T-helper 17 cell (primary cell): ENCODE data around the gene HIBADH. TPM values are rescaled to one million over a fixed set of nuclear protein-coding genes. Genes with fewer than 3 reads are reported as not detected.

Experiments
- ATAC-seq: fragments of 150-1000 bp; cut with Tn5 transposase; 2 replicates; pipeline ENCODE4 v1.10.0; 2021; ENCODE audit warnings: mild to moderate bottlenecking, moderate library complexity
- DNase-seq, 3 donors: peaks; one replicate each; pipeline versions ENCODE4 v3.0.0 to v3.0.0-alpha.2; 2020 to 2021
- H3K9me3 ChIP-seq: one replicate; pipeline ENCODE4 v1.7.0; 2013; ENCODE audit warnings: low read length, mild to moderate bottlenecking; ENCODE audit not compliant: control insufficient read depth, poor library complexity, severe bottlenecking
- H3K27ac Mint-ChIP-seq: one replicate; pipeline ENCODE4 v1.8.0; 2022; ENCODE audit warnings: mild to moderate bottlenecking, moderate library complexity, mixed read lengths
- H3K27me3 Mint-ChIP-seq: one replicate; pipeline ENCODE4 v1.8.0; 2022; ENCODE audit warnings: mixed read lengths
- H3K36me3 Mint-ChIP-seq: one replicate; pipeline ENCODE4 v1.8.0; 2022; ENCODE audit warnings: low read depth, mixed read lengths
- H3K4me1 Mint-ChIP-seq: one replicate; pipeline ENCODE4 v1.8.0; 2022; ENCODE audit warnings: mild to moderate bottlenecking, mixed read lengths
- H3K4me3 Mint-ChIP-seq: one replicate; pipeline ENCODE4 v1.8.0; 2022; ENCODE audit warnings: mild to moderate bottlenecking, moderate library complexity, mixed read lengths
- total RNA-seq, 4 donors: library from RNA in 2 of 4; stranded (reverse) in 2 of 4; gene quantifications; one replicate each; pipeline ENCODE4 v1.2.3 and lab custom pipeline; 2022 to 2026

The HIBADH gene
- total RNA-seq, 2 donors from 2014 or later: 5.7 to 8.0 TPM

DNA sequence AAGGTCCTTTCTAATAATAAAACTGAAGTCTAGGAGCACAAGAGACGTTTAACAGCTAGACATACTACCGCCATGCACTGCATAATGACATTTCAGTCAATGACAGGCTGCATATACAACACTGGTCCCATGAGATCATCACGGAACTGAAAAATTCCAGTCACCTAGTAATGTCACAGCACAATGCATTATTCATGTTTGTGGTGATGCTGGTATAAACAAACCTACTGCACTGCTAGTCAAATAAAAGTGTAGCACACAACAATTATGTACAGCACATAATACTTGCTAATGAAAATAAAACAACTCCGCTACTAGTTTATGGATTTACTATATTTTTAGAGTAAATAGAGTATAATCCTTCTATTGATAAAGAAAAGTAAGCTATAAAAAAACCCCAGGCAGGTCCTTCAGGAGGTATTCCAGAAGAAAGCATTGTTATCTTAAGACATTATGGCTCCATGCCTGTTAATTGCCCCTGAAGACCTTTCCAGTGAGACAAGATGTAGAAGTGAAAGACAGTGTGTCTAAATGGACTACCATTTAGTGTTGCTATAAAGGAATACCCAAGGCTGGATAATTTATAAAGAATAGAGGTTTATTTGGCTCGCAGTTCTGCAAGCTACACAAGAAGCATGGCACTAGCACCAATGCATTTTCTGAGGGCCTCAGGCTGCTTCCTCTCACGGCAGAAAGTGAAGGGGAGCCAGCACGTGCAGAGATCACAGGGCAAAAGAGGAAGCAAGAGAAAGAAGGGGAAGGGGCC lies 47.1 kb downstream of the HIBADH start:
- no peak for DNase-seq
- no peak overlapping the region for H3K27ac Mint-ChIP-seq
- peaks cover 9% of the 10 kb centered on the region for H3K9me3 ChIP-seq
- peaks cover 3% of the 10 kb centered on the region for H3K4me1 Mint-ChIP-seq
- ATAC-seq: no peak
- H3K27me3 Mint-ChIP-seq: no peaks in the 10 kb centered on the region
- H3K4me3 Mint-ChIP-seq: no peak overlapping the region
- H3K36me3 Mint-ChIP-seq: peaks cover 9% of the 10 kb centered on the region

DNA sequence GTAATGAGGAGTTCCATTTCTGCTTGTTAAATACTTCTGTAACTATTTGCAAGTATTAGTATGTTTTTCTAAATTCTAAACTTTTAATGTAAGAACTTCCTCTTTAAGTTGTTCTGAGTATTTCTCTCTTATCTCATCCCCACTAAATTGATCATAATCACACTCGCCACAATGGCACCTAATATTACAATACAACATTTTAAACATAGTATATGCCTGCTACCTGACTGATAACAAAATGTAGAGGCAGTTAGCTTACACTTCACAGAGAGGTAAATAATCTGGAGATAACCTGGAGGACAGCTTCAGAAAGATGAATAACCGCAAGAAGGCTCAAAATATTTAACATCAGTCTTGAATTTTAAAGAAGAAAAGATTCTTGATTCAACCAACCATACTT lies 48.6 kb downstream of the HIBADH start:
- H3K4me1 Mint-ChIP-seq: peaks cover 3% of the 10 kb centered on the region
- DNase-seq (no peak), ATAC-seq (no peak)
- H3K27me3 Mint-ChIP-seq: no peaks in the 10 kb centered on the region
- no peaks in the 10 kb centered on the region for H3K9me3 ChIP-seq
- H3K27ac Mint-ChIP-seq: no peak overlapping the region
- H3K36me3 Mint-ChIP-seq: peaks cover 6% of the 10 kb centered on the region
- no peak overlapping the region for H3K4me3 Mint-ChIP-seq

DNA sequence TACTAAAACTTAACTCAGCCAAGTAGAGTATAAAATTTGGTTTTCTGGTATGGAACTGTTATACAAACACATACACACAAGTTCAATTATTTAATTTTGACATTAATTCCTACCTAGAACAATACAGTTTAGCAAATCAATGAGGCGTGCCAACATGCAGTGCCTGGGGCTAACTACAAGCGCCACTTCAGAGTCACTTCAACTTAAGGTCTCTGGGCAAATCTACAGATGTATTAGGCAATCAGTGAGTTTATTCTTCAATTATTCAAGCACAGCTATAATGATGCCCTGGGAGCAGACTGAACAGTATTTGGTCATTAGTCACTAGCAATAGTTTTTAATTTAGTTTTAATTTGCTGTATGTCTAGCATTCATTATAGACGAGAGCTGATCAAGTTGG lies 51.6 kb downstream of the HIBADH start:
- Mint-ChIP-seq H3K36me3 (no peaks in the 10 kb centered on the region), H3K27me3 (no peaks in the 10 kb centered on the region), H3K4me1 (peaks cover 3% of the 10 kb centered on the region), H3K4me3 (no peak overlapping the region), H3K27ac (no peak overlapping the region)
- no peak for ATAC-seq
- H3K9me3 ChIP-seq: no peaks in the 10 kb centered on the region
- DNase-seq: no peak

DNA sequence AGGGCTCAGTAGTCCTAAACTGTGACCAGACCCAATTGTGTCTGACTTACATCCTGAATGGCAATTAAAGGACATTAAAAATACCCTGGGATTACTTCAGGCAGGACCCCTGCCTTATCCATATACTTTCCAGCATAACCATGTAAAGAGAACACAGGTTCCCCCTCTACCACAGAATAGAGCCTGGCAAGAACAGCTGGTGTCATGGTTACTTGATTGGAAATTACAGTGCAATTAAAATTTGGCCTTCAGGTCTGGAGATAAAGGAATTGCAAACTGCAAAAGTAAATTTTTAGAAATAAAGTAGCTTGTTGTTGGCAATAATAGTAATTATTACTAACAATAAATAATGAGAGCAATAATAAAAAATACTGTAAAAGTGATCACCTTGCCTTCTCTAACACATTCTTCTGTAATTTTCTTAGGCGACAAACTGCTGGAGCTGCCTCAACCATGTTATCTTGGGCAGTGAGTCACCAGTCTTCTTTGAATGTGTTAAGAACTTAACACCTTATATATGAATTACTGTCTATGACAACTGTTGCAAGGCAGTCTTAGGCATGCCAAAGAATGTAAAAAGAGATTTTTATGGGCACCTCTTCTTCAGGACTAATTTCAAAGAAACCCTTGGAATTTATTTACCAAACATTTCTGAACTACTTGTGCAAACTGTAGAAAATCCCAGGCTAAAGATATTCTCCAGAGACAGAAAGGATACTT lies 53.7 kb downstream of the HIBADH start:
- Mint-ChIP-seq H3K36me3 (no peaks in the 10 kb centered on the region), H3K4me3 (no peak overlapping the region), H3K4me1 (peaks cover under 1% of the 10 kb centered on the region), H3K27me3 (no peaks in the 10 kb centered on the region), H3K27ac (no peak overlapping the region)
- ATAC-seq (no peak), DNase-seq (no peak)
- no peaks in the 10 kb centered on the region for H3K9me3 ChIP-seq

DNA sequence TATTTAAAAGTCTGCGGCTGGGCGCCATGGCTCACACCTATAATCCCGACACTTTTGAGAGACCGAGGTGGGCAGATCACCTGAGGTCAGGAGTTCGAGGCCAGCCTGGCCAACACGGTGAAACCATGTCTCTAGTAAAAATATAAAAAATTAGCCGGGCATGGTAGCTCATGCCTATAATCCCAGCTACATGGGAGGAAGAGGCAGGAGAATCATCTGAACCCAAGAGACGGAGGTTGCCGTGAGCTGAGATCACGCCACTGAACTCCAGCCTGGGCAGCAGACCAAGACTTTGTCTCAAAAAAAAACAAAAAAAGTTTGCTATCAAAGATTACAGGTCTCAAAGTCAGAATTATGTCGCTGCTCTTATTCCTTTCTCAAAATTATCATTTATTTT lies 55.5 kb downstream of the HIBADH start:
- Mint-ChIP-seq H3K4me1 (peaks cover 2% of the 10 kb centered on the region), H3K27ac (no peak overlapping the region), H3K4me3 (no peak overlapping the region), H3K27me3 (no peaks in the 10 kb centered on the region), H3K36me3 (no peaks in the 10 kb centered on the region)
- ATAC-seq (no peak), DNase-seq (no peak)
- H3K9me3 ChIP-seq: no peaks in the 10 kb centered on the region

DNA sequence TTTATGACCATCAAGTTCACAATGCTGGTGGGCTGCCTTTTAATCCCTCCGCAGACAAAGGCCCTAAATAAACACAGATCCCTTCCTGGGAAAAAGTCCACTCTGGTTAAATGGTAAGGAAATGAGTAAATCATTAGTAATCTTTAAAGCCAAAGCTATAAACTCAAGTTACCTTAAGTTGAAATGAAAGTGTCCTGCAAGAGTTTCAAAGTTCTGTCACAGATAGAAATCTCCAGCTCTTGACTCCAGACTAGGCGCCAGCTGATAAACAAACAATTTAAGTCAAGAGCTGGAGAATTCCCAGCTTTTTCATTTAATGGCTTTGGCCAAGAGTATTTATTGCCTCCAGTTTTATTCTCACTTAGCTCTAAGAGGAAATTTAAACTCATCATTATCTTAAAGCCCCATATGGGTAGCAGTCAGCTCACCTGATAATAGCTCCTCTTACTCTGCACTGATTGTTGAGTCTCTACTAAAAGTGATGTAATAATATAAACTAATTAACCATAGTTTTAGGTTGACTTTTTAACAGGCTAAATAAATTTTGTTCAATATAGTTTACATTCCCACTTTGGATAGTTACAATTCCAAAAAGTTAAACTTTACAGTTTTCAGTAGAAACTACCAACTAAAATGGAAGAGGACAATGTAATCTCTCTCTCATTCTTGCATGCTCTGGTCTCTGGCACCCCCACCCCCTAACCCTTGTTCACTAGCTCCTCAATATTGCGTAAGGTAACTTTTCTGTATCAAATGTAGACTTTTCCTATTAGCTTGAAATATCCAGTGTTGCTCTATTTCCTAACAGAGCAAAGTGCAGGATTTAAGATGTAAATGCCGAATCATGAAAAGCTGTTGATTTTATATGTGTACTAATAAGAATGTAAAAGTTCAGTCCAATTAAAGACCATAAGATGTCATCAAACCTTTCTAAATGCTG lies 56.1 kb downstream of the HIBADH start:
- no peak for ATAC-seq
- DNase-seq: no peak
- Mint-ChIP-seq H3K4me3 (no peak overlapping the region), H3K36me3 (no peaks in the 10 kb centered on the region), H3K27ac (no peak overlapping the region), H3K4me1 (peaks cover 2% of the 10 kb centered on the region), H3K27me3 (no peaks in the 10 kb centered on the region)
- no peaks in the 10 kb centered on the region for H3K9me3 ChIP-seq

DNA sequence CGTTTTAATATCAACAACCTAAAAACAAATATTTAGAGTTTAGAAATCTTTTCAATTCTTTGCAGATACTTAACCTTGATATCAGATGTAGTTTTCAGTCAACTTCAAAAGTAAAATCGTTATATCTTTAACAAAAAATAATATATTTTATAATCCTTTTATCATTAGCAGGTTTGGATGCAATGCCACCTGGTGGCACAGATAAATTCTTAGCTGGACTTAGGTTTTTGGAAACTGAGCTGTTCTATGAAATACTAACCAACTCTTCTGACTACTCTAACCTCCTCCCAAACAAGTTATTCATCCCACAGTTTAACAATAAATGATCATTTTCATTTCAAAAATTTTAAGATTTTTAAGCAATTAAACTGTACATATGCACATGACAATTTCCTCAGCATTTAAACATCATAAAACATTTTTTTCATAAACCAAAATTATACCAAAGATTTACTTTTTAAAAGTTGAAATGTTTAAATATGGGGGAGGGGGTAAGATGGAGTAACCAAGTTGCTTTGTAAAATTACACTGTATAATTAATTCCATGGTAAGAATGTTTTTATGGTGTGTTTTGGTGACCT lies 56.9 kb downstream of the HIBADH start:
- peaks cover 2% of the 10 kb centered on the region for H3K4me1 Mint-ChIP-seq
- DNase-seq (no peak), ATAC-seq (no peak)
- no peak overlapping the region for H3K27ac Mint-ChIP-seq
- H3K4me3 Mint-ChIP-seq: no peak overlapping the region
- no peaks in the 10 kb centered on the region for H3K36me3 Mint-ChIP-seq
- no peaks in the 10 kb centered on the region for H3K27me3 Mint-ChIP-seq
- no peaks in the 10 kb centered on the region for H3K9me3 ChIP-seq

DNA sequence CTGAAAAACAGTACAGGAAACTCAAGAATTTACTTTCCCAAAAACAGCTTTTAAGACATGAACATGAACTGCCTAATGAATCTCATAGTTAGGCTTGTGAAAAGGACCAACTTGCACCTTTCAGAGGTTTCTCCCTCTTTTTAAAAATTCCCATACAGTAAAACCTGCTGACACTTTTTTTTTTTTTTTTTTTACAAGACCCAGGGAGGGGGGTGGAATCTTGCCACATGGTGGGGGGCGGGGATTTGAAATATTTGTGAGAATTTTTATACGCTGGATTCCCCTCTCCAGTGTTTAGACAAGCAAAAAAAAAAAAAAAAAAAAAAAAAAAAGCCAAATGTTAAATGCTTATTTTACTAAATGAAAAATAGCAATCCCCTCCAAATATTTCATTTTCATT lies 57.4 kb downstream of the HIBADH start:
- no peak overlapping the region for H3K4me3 Mint-ChIP-seq
- no peaks in the 10 kb centered on the region for H3K27me3 Mint-ChIP-seq
- no peak overlapping the region for H3K27ac Mint-ChIP-seq
- no peaks in the 10 kb centered on the region for H3K36me3 Mint-ChIP-seq
- DNase-seq (no peak), ATAC-seq (no peak)
- H3K4me1 Mint-ChIP-seq: peaks cover 2% of the 10 kb centered on the region
- no peaks in the 10 kb centered on the region for H3K9me3 ChIP-seq

DNA sequence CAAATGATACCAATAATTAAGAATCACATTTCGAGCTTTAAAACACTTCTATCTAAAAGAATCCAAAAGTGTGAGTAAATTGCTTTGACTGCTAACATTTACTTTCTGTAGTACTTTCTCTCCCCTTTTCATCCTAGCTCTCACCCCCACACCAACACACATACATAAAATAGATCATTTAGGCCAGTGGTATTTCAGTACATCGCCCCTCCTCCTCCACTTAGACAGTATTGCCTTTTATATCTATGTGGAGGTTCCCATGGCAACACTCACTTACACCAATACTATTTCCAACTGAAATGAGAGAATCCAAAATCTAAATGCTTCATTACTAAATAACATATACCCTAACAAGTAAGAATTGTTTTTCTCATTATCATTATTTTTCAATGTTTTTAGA lies 58.9 kb downstream of the HIBADH start:
- H3K9me3 ChIP-seq: no peaks in the 10 kb centered on the region
- H3K27me3 Mint-ChIP-seq: no peaks in the 10 kb centered on the region
- H3K27ac Mint-ChIP-seq: no peak overlapping the region
- DNase-seq (no peak), ATAC-seq (no peak)
- peaks cover 2% of the 10 kb centered on the region for H3K4me1 Mint-ChIP-seq
- no peak overlapping the region for H3K4me3 Mint-ChIP-seq
- peaks cover under 1% of the 10 kb centered on the region for H3K36me3 Mint-ChIP-seq

DNA sequence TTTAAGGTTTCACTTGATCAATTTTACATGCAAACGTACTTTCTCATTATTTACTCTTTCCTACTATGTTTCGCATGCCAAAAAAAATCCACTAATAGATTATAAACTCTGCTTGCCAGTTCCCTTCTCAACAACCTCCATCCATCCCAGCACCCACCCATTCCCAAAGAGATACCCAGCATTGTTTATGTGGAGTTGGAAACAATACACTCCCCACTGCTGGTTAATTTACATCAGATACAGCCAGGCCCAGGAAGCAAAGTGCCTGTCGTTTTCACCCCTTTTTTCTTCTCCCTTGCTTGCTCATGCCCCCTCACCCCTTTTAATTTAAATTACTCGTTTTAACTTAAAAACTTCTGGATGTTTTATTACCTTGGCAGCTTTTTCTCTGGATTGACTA lies 59.9 kb downstream of the HIBADH start:
- Mint-ChIP-seq H3K4me1 (peaks cover 4% of the 10 kb centered on the region), H3K27ac (no peak overlapping the region), H3K36me3 (peaks cover 5% of the 10 kb centered on the region), H3K4me3 (no peak overlapping the region), H3K27me3 (no peaks in the 10 kb centered on the region)
- no peaks in the 10 kb centered on the region for H3K9me3 ChIP-seq
- ATAC-seq (no peak), DNase-seq (no peak)

DNA sequence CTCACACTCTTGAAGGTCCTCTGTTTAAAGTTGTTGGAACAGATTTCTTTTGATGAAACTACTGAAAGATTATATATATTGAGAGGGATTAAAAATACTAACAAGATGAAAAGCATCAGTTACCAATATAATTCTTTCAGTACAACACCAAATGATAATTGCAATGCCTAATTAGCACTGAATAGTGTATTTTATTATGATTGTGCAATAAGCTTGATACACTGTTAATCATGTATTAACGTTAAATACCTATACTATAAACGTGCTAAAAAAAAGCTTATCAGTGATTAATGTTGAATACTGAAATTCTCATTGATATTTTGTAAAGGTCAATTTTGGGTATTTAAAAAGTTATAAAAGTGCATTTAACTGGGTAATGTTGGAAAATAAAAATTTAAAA lies 61.5 kb downstream of the HIBADH start:
- Mint-ChIP-seq H3K36me3 (peaks cover 5% of the 10 kb centered on the region), H3K27me3 (no peaks in the 10 kb centered on the region), H3K4me1 (peaks cover 4% of the 10 kb centered on the region), H3K27ac (no peak overlapping the region), H3K4me3 (no peak overlapping the region)
- DNase-seq (no peak), ATAC-seq (no peak)
- no peaks in the 10 kb centered on the region for H3K9me3 ChIP-seq

DNA sequence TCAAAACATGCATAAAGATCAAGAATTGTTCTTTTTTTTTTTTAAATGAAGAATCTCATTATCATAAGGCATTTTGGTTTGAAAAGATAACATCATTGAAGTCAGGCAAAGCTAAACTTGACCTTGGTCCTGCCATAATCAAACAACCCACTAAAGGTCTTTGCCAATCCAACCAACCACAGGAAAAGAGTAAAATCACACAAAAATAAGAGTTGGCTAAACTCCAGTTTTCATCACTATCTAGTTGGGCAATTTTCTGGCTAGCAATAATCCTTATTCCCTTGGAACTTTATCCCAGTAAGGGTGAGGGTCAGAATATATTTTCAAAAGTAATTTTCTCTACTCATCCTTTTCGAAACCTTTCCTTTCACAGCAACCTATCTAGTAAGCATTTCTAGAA lies 62.4 kb downstream of the HIBADH start:
- Mint-ChIP-seq H3K4me1 (peaks cover 4% of the 10 kb centered on the region), H3K4me3 (no peak overlapping the region), H3K27ac (no peak overlapping the region), H3K27me3 (no peaks in the 10 kb centered on the region), H3K36me3 (peaks cover 5% of the 10 kb centered on the region)
- ATAC-seq: no peak
- DNase-seq: no peak
- no peaks in the 10 kb centered on the region for H3K9me3 ChIP-seq

DNA sequence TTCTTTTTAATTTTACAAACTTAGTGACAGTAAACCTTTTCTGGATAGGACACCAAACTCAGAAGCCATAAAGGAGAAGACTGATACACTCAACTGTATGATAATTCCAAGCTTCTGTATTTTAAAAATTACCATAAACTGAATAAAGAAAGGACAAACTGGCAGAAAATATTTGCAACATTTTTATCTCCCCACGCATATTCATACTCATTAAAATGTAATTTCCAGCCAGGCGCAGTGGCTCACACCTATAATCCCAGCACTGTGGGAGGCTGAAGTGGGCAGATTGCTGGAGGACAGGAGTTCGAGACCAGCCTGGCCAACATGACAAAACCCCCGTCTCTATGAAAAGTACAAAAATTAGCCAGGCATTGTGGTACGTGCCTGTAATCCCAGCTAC lies 67.7 kb downstream of the HIBADH start:
- H3K27ac Mint-ChIP-seq: no peak overlapping the region
- H3K4me1 Mint-ChIP-seq: peaks cover 2% of the 10 kb centered on the region
- no peak for DNase-seq
- no peaks in the 10 kb centered on the region for H3K9me3 ChIP-seq
- no peak for ATAC-seq
- no peaks in the 10 kb centered on the region for H3K27me3 Mint-ChIP-seq
- no peak overlapping the region for H3K4me3 Mint-ChIP-seq
- peaks cover 8% of the 10 kb centered on the region for H3K36me3 Mint-ChIP-seq
